ENCODE measurements around the gene ZNF253. TPM values are rescaled to one million over a fixed set of nuclear protein-coding genes. Genes with fewer than 3 reads are reported as not detected.

Gene ZNF253
- total and polyA plus RNA-seq, 9 of the 15 experiments (the other 6 are each of a cell fraction or from before 2014, with no cell fraction given): 4.0 to 14.4 (median 7.5) TPM

DNA sequence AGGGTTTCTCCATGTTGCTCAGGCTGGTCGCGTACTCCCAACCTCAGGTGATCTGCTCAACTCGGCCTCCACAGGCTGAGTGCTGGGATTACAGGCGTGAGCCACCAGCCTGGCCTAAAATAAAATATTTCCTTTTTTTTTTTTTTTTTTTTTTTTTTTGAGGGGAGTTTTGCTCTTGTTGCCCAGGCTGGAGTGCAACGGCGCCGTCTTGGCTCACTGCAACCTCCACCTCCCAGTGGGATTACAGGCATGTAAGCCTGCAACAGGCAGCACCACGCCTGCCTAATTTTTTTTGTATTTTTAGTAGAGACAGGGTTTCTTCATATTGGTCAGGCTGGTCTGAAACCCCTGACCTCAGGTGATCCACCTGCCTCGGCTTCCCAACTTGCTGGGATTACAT lies 49.0 kb upstream of the ZNF253 start:
- TF ChIP-seq FIP1L1 (IDR thresholded peaks at IDR 0.05; ENCODE audit: low read depth, low read length, poor library complexity, severe bottlenecking) (no peak), ESRRB (CRISPR knock-in tag; IDR thresholded peaks at IDR 0.05; ENCODE audit: borderline replicate concordance) (no peak), GATA2 (CRISPR knock-in tag; IDR thresholded peaks at IDR 0.05) (no peak), CTCF (IDR thresholded peaks at IDR 0.05 in 2 of 3, conservative IDR thresholded peaks at IDR 0.05 in 1 of 3; ENCODE audit: insufficient read depth in 2 of 3, low read depth in 1 of 3, low read length in 3 of 3) (no peak), ZNF311 (CRISPR knock-in tag; IDR thresholded peaks at IDR 0.05) (no peak), ZNF263 (CRISPR knock-in tag; IDR thresholded peaks at IDR 0.05; ENCODE audit: borderline replicate concordance) (no peak), ZNF586 (CRISPR knock-in tag; conservative IDR thresholded peaks at IDR 0.05) (no peak), TAF7 (tag; IDR thresholded peaks at IDR 0.05) (no peak)
- TF ChIP-seq, protein P1, sequence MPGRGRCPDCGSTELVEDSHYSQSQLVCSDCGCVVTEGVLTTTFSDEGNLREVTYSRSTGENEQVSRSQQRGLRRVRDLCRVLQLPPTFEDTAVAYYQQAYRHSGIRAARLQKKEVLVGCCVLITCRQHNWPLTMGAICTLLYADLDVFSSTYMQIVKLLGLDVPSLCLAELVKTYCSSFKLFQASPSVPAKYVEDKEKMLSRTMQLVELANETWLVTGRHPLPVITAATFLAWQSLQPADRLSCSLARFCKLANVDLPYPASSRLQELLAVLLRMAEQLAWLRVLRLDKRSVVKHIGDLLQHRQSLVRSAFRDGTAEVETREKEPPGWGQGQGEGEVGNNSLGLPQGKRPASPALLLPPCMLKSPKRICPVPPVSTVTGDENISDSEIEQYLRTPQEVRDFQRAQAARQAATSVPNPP (IDR thresholded peaks at IDR 0.05; ENCODE audit: borderline replicate concordance, insufficient read depth, insufficient read length): no peak
- Histone ChIP-seq H3K9ac (ENCODE audit: insufficient read depth in 1 of 2, low read depth in 2 of 2, low read length in 2 of 2) (no peak overlapping the region), H3K27ac (ENCODE audit: extremely low read depth, low read depth, low read length) (no peak overlapping the region), H3K4me1 (replicated peaks in 1 of 2; ENCODE audit: control insufficient read depth in 2 of 2, insufficient read depth in 2 of 2, low read length in 2 of 2) (no peaks in the 10 kb centered on the region; a peak in 1 of 5 replicates), H3K4me2 (ENCODE audit: insufficient read depth, low read length) (no peak overlapping the region), H4K20me1 (replicated peaks; ENCODE audit: control insufficient read depth, insufficient read depth, low read length) (no peaks in the 10 kb centered on the region), H3K27me3 (ENCODE audit: control insufficient read depth in 2 of 2, insufficient read depth in 2 of 2, low read length in 2 of 2) (no peaks in the 10 kb centered on the region), H3K9me3 (replicated peaks; ENCODE audit: control insufficient read depth, insufficient read depth, low read depth, low read length) (no peaks in the 10 kb centered on the region), H2AFZ (ENCODE audit: low read depth, low read length) (no peak overlapping the region), H3K9me1 (ENCODE audit: control insufficient read depth, insufficient read depth, low read length) (no peaks in the 10 kb centered on the region), H3K79me2 (ENCODE audit: control insufficient read depth, insufficient read depth, low read length) (no peaks in the 10 kb centered on the region), H3K36me3 (ENCODE audit: control insufficient read depth, insufficient read depth, low read length) (no peaks in the 10 kb centered on the region), H3K4me3 (no peak overlapping the region)
- POLR2A ChIA-PET: interaction anchor here (0.7 kb wide), 1 partner anchor 1784 kb away, joined by 3 read pairs; no protein-coding TSS in a partner anchor
- intact Hi-C loops (cut with micrococcal nuclease): no loop called here
- in situ Hi-C loops (cut with MboI): no loop called here
- BruUV-seq (replicated peaks): no TSS peak
- DNase-seq (ENCODE audit: extremely low read depth in 1 of 4, low spot score in 3 of 4): no peak
- FAIRE-seq: no peak
- CTCF ChIA-PET (ENCODE audit: low intra/inter-chr PET ratio): no interaction called here
- no peak for ATAC-seq
- 13% methylated on average over 9 of the region's 9 CpGs for WGBS (ENCODE audit: insufficient coverage, low coverage, missing lambda C conversion rate)

All from K562 (cell line).